ENCODE results near the gene CPNE9.

DNA sequence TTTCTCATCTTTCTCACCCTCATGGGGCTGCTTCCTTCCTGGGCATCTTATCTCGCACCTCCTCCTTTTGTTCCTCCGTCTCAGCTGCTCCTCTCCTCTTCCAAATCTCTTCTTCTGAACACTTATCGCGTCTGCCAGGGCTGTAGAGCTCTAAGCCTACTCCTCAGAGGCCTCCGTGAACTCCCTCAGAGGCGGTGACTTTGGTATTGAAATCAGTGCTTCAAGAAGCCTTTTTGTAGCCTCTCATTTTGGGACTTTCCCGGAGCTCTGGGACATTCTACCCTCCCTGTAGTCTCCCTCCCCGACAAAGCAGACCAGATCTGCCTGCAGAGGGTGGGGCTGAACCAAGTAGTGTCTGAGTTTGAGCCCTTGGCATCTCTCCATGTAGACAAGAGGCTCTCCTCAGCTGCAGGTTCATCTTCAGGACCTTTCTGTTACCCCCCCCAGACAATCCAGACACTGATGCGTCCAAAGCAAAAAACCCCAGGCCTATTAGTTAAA lies 17.5 kb upstream of the CPNE9 start:
- TF ChIP-seq, protein P1, sequence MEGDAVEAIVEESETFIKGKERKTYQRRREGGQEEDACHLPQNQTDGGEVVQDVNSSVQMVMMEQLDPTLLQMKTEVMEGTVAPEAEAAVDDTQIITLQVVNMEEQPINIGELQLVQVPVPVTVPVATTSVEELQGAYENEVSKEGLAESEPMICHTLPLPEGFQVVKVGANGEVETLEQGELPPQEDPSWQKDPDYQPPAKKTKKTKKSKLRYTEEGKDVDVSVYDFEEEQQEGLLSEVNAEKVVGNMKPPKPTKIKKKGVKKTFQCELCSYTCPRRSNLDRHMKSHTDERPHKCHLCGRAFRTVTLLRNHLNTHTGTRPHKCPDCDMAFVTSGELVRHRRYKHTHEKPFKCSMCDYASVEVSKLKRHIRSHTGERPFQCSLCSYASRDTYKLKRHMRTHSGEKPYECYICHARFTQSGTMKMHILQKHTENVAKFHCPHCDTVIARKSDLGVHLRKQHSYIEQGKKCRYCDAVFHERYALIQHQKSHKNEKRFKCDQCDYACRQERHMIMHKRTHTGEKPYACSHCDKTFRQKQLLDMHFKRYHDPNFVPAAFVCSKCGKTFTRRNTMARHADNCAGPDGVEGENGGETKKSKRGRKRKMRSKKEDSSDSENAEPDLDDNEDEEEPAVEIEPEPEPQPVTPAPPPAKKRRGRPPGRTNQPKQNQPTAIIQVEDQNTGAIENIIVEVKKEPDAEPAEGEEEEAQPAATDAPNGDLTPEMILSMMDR (IDR thresholded peaks at IDR 0.05), result no peak
- TF ChIP-seq POLR2A (IDR thresholded peaks at IDR 0.05; ENCODE audit: low read depth), result no peak
- no peak for TF ChIP-seq POLR2AphosphoS5 (IDR thresholded peaks at IDR 0.05)
